Dendritic cell treated with granulocyte-macrophage colony-stimulating factor and Interleukin-4, amounts not matched to agents 40 ng/mL and 50 ng/mL, for 4 days (primary cell): Measurements from ENCODE around the gene PGAM2.
A peak's percentile ranks its signal among the peaks of the same experiment; 100 is the strongest.

Experiments
- H3K27ac Mint-ChIP-seq: one replicate; pipeline ENCODE4 v1.8.0; 2022; ENCODE audit warnings: mild to moderate bottlenecking, mixed read lengths
- H3K27me3 Mint-ChIP-seq: one replicate; pipeline ENCODE4 v1.8.0; 2022; ENCODE audit warnings: mild to moderate bottlenecking, mixed read lengths
- H3K36me3 Mint-ChIP-seq: one replicate; pipeline ENCODE4 v1.8.0; 2022; ENCODE audit warnings: low read depth, mixed read lengths
- H3K4me1 Mint-ChIP-seq: one replicate; pipeline ENCODE4 v1.8.0; 2022; ENCODE audit warnings: low read depth, mixed read lengths
- H3K4me3 Mint-ChIP-seq: one replicate; pipeline ENCODE4 v1.8.0; 2022; ENCODE audit warnings: mild to moderate bottlenecking, moderate library complexity, mixed read lengths
- H3K9me3 Mint-ChIP-seq: one replicate; pipeline ENCODE4 v1.8.0; 2022; ENCODE audit warnings: mixed read lengths
- intact Hi-C: fragments of 100-400 bp; cut with micrococcal nuclease; formaldehyde crosslinking; loops from one replicate; pipeline ENCODE4 v1.15.0; 2022

Gene PGAM2

DNA sequence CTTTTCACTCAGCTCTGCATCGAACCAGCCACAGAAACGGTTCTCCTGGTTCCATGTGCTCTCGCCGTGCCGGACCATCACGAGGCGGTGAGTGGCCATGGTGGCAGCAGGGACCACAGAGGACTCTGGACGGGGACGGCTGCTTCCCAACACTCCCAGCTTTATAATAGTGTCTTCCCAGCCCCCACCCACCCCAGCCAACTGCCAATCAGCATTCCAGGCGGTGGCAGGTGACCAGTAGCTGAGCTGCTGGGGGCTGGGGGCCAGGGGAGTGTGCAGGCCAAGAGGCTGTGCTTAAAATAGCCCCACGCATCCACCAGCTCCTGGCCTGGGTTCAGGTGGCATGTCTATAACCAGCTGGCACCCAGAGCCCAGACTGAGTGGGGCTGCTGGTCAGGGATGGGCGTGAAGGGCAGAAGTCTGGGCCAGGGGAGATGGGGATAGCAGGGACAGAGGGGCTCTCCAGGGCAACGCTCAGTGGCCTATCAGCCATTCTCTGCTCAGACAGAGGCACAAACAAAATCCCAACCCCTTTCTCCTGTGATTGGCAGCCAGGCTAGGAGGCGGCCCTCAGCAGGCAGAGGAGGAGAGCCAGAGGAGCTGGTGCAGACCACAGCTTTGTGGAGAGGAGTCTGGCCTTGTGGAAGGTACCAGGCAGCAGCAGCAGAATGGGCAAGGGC lies at the start of gene PGAM2:
TSS of gene PGAM2 (minus strand) at position 137 of the 680 bp plus-strand sequence. CDS start at position 99, 38 bp downstream.
- H3K27me3 Mint-ChIP-seq, result peaks cover 6% of the 10 kb centered on the region
- intact Hi-C loops, result no loop called here
- H3K27ac Mint-ChIP-seq, result peak within 1 kb of the TSS; percentile 66
- no peaks in the 10 kb centered on the region for H3K9me3 Mint-ChIP-seq
- peaks cover 30% of the 10 kb centered on the region for H3K36me3 Mint-ChIP-seq
- H3K4me3 Mint-ChIP-seq, result no peak within 1 kb of the TSS
- peaks cover 52% of the 10 kb centered on the region for H3K4me1 Mint-ChIP-seq

DNA sequence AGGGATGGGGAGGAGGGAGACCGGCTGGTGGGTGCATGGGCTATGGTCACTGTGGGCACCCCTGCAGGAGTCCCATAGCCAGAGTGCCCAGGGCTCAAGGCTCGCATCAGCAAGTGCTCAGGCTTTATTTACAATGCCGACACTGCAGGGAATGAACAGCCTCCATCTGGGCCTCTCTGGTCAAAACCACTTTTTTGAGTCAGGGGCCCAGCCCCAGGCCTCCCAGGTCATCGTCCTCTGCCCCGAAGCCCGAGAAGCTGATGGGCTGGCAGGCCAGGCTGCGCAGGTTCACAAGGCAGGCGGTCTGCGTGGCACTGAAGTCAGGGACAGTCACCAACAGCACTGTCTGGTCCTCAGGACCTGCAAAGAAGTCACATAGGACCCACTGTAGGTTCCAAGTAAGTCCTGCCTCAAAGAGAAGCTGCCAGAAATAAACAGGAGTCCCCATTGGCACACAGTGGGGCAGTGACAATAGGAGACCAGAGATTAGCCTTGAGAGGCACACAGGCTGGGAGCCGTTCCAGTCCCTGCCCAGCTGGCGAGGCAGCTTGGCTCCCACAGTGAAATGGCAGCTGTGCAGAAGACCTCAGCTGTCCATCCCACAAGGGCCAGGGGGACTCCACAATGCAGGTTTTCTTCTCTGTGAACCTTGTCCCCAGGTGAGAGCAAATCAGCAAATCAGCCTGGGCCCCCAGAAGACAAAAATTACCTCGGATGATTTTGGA lies 49.4 kb upstream of the PGAM2 start:
- Mint-ChIP-seq H3K4me1 (peaks cover 4% of the 10 kb centered on the region), H3K9me3 (no peaks in the 10 kb centered on the region), H3K27me3 (no peaks in the 10 kb centered on the region), H3K36me3 (peaks cover 62% of the 10 kb centered on the region), H3K4me3 (no peak overlapping the region), H3K27ac (no peak overlapping the region)
- intact Hi-C loops, result no loop called here

DNA sequence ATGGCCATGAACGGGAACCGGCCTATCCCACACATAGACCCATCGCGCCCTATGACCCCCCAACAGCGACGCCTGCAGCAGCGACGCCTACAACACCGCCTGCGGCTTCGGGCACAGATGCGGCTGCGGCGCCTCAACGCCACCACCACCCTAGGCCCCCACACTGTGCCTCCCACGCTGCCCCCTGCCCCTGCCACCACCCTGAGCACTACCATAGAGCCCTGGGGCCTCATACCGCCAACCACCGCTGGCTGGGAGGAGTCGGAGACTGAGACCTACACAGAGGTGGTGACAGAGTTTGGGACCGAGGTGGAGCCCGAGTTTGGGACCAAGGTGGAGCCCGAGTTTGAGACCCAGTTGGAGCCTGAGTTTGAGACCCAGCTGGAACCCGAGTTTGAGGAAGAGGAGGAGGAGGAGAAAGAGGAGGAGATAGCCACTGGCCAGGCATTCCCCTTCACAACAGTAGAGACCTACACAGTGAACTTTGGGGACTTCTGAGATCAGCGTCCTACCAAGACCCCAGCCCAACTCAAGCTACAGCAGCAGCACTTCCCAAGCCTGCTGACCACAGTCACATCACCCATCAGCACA lies 48.5 kb upstream of the PGAM2 start:
- Mint-ChIP-seq H3K27me3 (no peaks in the 10 kb centered on the region), H3K4me3 (no peak overlapping the region), H3K9me3 (no peaks in the 10 kb centered on the region), H3K36me3 (peaks cover 53% of the 10 kb centered on the region), H3K27ac (no peak overlapping the region), H3K4me1 (no peaks in the 10 kb centered on the region)
- intact Hi-C loops, result no loop called here

DNA sequence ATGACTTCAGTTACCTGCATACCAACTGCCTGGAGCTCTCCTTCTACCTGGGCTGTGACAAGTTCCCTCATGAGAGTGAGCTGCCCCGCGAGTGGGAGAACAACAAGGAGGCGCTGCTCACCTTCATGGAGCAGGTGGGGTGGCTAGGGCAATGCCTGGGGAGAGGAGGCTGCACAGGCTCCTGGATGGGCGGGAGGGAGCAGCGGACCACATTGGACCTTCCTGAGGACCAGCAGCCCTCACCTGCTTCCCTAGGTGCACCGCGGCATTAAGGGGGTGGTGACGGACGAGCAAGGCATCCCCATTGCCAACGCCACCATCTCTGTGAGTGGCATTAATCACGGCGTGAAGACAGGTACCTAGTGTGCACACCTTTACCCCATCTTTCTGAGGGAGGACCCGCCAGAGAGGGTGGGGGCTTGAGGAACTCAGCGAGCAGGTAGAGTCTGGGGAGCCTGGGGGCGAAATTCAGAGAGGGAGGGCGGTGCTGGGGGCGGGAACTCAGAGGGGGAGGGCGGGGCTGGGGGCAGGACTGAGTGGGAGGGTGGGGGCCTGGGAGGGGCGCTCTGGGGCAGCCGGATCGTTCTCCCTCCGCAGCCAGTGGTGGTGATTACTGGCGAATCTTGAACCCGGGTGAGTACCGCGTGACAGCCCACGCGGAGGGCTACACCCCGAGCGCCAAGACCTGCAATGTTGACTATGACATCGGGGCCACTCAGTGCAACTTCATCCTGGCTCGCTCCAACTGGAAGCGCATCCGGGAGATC lies 47.8 kb upstream of the PGAM2 start:
- Mint-ChIP-seq H3K4me1 (no peaks in the 10 kb centered on the region), H3K27me3 (no peaks in the 10 kb centered on the region), H3K4me3 (no peak overlapping the region), H3K9me3 (no peaks in the 10 kb centered on the region), H3K36me3 (peaks cover 46% of the 10 kb centered on the region), H3K27ac (no peak overlapping the region)
- intact Hi-C loops, result no loop called here

DNA sequence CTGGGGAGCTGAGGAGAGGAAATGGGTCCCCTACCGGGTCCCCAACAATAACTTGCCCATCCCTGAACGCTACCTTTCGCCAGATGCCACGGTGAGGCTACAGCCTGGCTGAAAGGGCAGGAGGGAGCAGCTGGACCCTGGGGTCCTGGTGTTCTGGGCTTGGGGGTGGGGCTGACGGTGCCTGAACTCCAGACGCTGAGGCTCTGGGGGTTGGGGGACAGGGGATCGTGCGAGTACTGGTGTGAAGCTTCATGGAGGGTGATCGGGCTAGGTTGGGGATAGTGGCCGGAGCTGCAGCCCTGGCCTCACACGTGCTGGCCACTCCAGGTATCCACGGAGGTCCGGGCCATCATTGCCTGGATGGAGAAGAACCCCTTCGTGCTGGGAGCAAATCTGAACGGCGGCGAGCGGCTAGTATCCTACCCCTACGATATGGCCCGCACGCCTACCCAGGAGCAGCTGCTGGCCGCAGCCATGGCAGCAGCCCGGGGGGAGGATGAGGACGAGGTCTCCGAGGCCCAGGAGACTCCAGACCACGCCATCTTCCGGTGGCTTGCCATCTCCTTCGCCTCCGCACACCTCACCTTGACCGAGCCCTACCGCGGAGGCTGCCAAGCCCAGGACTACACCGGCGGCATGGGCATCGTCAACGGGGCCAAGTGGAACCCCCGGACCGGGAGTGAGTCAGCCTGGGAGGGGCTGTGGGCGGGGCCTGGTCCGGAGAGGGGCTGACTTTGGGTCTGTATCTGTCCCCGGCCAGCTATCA lies 47.0 kb upstream of the PGAM2 start:
- Mint-ChIP-seq H3K9me3 (no peaks in the 10 kb centered on the region), H3K36me3 (peaks cover 38% of the 10 kb centered on the region), H3K4me1 (no peaks in the 10 kb centered on the region), H3K27me3 (no peaks in the 10 kb centered on the region), H3K4me3 (no peak overlapping the region), H3K27ac (no peak overlapping the region)
- intact Hi-C loops, result no loop called here

DNA sequence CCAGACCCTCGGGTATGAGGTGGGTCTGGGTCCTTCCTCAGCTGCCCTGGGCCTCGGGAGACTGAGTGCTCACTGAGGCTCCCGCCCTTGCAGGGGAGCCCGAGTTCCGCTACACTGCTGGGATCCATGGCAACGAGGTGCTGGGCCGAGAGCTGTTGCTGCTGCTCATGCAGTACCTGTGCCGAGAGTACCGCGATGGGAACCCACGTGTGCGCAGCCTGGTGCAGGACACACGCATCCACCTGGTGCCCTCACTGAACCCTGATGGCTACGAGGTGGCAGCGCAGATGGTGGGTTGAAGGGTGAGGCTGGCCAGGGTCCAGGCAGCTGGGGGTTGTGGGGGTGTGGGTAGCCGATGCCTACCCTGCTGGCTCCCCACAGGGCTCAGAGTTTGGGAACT lies 46.4 kb upstream of the PGAM2 start:
- H3K27me3 Mint-ChIP-seq, result no peaks in the 10 kb centered on the region
- H3K27ac Mint-ChIP-seq, result no peak overlapping the region
- H3K4me1 Mint-ChIP-seq, result no peaks in the 10 kb centered on the region
- peaks cover 32% of the 10 kb centered on the region for H3K36me3 Mint-ChIP-seq
- H3K4me3 Mint-ChIP-seq, result no peak overlapping the region
- intact Hi-C loops, result no loop called here
- no peaks in the 10 kb centered on the region for H3K9me3 Mint-ChIP-seq

DNA sequence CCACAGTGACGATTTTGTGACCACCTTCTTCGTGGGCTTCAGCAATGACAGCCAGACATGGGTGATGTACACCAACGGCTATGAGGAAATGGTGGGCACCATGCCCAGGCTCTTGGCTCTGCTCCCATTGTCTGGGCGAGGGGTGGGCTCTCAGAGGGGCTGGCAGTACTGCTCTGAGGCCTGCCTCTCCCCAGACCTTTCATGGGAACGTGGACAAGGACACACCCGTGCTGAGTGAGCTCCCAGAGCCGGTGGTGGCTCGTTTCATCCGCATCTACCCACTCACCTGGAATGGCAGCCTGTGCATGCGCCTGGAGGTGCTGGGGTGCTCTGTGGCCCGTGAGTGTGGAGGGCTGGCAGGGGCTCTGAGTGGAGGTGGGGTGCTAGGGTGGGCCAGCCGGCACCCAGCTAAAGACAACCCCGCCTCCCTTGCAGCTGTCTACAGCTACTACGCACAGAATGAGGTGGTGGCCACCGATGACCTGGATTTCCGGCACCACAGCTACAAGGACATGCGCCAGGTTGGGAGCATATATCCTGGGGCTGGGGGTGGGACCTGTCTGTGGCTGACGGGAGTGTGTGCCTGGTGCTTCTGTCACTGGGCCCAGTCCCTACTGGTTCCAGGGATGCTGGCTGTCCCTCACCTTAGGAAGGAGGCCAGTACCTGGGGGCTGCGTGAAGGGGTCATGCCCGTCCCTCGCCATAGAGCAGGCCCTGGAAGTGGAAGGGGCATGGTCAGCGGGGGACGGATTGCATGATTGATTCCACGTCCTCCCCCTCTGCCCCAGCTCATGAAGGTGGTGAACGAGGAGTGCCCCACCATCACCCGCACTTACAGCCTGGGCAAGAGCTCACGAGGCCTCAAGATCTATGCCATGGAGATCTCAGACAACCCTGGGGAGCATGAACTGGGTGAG lies 45.6 kb upstream of the PGAM2 start:
- Mint-ChIP-seq H3K4me3 (no peak overlapping the region), H3K27ac (no peak overlapping the region), H3K4me1 (peaks cover under 1% of the 10 kb centered on the region), H3K27me3 (peaks cover 4% of the 10 kb centered on the region), H3K36me3 (peaks cover 24% of the 10 kb centered on the region), H3K9me3 (no peaks in the 10 kb centered on the region)
- intact Hi-C loops, result no loop called here

DNA sequence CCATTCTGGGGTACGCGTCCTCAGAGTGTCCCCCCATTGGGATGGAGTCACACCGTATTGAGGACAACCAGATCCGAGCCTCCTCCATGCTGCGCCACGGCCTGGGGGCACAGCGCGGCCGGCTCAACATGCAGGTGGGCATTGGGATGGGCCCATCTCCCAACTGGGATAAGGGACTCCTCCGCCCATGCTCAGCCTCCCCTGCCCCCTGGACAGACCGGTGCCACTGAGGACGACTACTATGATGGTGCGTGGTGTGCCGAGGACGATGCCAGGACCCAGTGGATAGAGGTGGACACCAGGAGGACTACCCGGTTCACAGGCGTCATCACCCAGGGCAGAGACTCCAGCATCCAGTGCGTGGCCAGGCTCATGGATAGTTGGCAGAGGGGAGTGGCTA lies 44.6 kb upstream of the PGAM2 start:
- intact Hi-C loops, result no loop called here
- H3K4me1 Mint-ChIP-seq, result peaks cover 6% of the 10 kb centered on the region
- no peak overlapping the region for H3K27ac Mint-ChIP-seq
- H3K9me3 Mint-ChIP-seq, result no peaks in the 10 kb centered on the region
- H3K27me3 Mint-ChIP-seq, result peaks cover 14% of the 10 kb centered on the region
- peaks cover 14% of the 10 kb centered on the region for H3K36me3 Mint-ChIP-seq
- no peak overlapping the region for H3K4me3 Mint-ChIP-seq

DNA sequence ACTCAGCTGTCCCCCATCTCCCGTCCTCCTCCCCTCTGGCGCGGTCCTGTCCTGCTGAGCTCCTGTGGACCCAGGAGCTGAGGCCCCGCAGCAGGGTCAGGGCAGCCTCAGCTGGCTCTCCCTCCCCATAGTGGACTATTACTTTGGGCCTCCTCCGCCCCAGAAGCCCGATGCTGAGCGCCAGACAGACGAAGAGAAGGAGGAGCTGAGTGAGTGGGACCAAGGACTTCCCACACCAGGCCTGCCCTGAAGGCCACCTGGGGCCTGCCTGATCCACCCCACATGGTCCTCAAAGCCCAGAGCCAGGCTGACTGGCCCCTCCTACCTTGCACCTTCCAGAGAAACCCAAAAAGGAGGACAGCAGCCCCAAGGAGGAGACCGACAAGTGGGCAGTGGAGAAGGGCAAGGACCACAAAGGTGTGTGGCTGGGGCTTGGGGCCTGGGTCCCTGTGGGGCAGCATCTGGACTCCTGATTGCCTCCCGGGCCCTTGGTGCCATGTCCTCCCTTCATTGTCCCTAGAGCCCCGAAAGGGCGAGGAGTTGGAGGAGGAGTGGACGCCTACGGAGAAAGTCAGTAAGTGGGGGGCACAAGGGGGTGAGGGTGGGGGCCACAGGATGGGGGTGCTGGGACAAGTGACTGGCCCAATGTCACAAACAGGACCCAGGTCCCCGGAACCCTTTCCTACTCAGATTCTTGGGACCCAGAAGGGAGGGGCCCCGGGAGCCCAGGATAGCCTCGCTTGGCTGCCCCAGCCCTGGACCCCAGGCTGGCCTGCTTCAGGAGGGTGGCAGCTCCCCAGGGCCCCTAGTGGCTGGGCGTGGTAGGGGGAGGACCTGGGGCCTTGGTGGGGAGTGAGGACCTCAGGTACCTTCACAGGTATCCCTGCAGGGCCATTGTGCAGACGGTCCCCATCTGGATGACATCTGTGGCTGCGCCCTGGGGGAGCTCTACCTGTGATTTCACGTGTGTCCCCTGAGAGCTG lies 43.7 kb upstream of the PGAM2 start:
- H3K27ac Mint-ChIP-seq, result no peak overlapping the region

DNA sequence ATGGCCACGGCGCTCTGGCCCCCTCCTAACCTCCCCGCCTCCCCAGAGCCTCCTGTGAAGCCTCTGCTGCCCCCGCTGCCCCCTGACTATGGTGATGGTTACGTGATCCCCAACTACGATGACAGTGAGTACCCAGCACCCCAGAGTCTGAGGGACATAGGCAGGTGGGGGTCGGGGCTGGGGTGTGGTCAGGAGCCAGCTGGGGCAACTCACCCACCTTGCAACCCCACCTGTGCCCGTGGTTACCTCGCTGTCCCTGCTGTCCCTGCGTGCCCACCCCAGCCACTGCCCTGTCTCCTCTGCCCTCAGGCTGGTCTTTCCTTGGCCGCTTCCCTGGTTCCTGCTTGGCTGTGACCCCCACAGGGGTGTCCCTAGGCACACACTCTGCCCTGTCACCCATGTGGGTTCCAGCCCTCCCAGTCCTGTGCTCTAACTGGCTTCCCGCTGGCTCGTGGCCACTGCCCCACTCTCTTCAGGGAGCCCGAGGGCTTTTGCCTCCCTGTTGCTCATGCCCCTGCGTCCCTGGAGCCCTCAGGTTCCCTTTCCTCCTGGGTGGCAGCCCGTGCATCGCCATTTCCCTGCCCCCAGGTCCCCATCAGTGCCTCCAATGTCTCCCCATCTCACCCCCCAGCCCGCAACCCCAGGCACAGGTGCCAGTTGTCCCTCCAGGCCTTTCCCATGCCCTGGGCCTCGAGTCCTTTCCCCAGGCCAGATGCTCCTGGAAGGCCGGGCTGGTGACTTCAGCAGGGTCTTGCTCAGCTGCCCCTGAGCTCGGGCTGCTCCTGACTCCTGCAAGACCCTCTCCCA lies 42.8 kb upstream of the PGAM2 start:
- no peaks in the 10 kb centered on the region for H3K9me3 Mint-ChIP-seq
- H3K4me1 Mint-ChIP-seq, result peaks cover 6% of the 10 kb centered on the region
- intact Hi-C loops, result no loop called here
- no peaks in the 10 kb centered on the region for H3K36me3 Mint-ChIP-seq
- H3K4me3 Mint-ChIP-seq, result no peak overlapping the region
- peaks cover 27% of the 10 kb centered on the region for H3K27me3 Mint-ChIP-seq
- no peak overlapping the region for H3K27ac Mint-ChIP-seq

More for the DNA sequence above, 43.7 kb upstream of the PGAM2 start:
- Mint-ChIP-seq H3K36me3 (peaks cover 5% of the 10 kb centered on the region), H3K27me3 (peaks cover 19% of the 10 kb centered on the region), H3K4me3 (no peak overlapping the region), H3K4me1 (peaks cover 6% of the 10 kb centered on the region), H3K9me3 (no peaks in the 10 kb centered on the region)
- intact Hi-C loops, result no loop called here

DNA sequence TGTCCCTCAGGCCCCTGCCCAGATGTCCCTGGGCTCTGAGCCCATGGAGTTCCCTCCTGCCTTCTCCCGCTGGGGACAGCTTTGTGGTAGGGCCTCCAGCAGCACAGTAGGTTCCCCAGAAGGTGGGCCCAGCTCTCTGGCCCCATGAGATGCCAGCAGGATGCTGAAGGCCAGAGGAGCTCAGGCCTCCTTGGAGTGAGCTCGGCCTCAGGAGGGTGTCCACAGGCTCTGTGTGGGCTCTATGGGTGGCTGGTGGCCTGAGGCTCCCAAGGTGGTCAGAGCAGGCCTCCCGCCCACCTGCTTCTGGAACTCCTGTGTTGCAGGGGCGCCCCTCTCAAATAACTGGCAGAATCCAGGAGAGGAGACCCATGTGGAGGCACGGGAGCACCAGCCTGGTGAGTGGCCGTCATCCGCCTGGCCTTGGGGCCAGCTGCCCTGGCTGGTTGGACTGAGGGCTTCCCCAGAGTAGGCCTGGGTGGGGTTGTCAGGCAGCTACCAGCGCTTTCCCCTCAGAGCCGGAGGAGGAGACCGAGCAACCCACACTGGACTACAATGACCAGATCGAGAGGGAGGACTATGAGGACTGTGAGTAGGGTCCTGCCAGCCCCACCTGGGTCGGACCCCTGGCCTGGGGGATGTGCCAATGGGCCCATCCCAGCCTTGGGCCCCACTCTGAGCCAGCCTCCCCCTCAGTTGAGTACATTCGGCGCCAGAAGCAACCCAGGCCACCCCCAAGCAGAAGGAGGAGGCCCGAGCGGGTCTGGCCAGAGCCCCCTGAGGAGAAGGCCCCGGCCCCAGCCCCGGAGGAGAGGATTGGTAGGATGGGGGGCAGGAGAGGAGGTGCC lies 42.0 kb upstream of the PGAM2 start:
- Mint-ChIP-seq H3K9me3 (no peaks in the 10 kb centered on the region), H3K27ac (no peak overlapping the region), H3K36me3 (no peaks in the 10 kb centered on the region), H3K27me3 (peaks cover 35% of the 10 kb centered on the region), H3K4me3 (no peak overlapping the region), H3K4me1 (peaks cover 6% of the 10 kb centered on the region)
- intact Hi-C loops, result no loop called here
